GM12892 (cell line): Measurements from ENCODE around the gene HCFC2. TPM values are rescaled to one million over a fixed set of nuclear protein-coding genes. Genes with fewer than 3 reads are reported as not detected.
"Not testable (repeated sequence)": the region's sequence is repeated elsewhere in the genome, so short reads cannot be mapped to it uniquely, and the experiment has no call there.

ENCODE experiments used
- DNase-seq: peaks from one replicate; pipeline ENCODE4 v3.0.0; 2011; ENCODE audit not compliant: insufficient read length
- FAIRE-seq: peaks from 2 replicates; lab custom pipeline; 2011; peaks lifted over from hg19 to GRCh38; lab: Jason Lieb, UNC
- POLR2A ChIP-seq: IDR thresholded peaks from 2 replicates; pipeline ENCODE4 v1.6.1; 2011; ENCODE audit warnings: low read depth, low read length, control low read depth
- POLR2AphosphoS5 ChIP-seq: IDR thresholded peaks from 2 replicates; pipeline ENCODE4 v1.6.1; 2011; ENCODE audit warnings: low read depth, low read length, control low read depth
- TAF1 ChIP-seq: IDR thresholded peaks from 2 replicates; pipeline ENCODE4 v1.6.1; 2011; ENCODE audit warnings: low read depth, mild to moderate bottlenecking, control low read depth, low read length, borderline replicate concordance
- polyA plus RNA-seq: library from polyadenylated mRNA; unstranded; fragments of >200 nt; gene quantifications from one replicate; pipeline ENCODE4 v1.2.1, GENCODE V29; 2012; ENCODE audit warnings: missing spikeins, inconsistent platforms; ENCODE audit not compliant: missing spikeins

HCFC2 gene
- polyA plus RNA-seq: 7.4 TPM

GRCh38 chr12:104064031-104064841 lies at the start of gene HCFC2:
TSS of gene HCFC2 (plus strand) at chr12:104064531. CDS start at chr12:104064561, 30 bp downstream.
- TF ChIP-seq TAF1 (0 out of 2 replicates have a peak, but pooled peaks have one; percentile 10), POLR2AphosphoS5 (no peak), POLR2A (peak; percentile 78)
- DNase-seq (peak; percentile 99), FAIRE-seq (peak; percentile 90)

- FAIRE-seq, DNase-seq: not testable (repeated sequence)
These were observed 42.5 kb upstream of the HCFC2 start for GRCh38 chr12:104021862-104022261.

- DNase-seq (no peak), FAIRE-seq (no peak)
- TF ChIP-seq TAF1 (no peak), POLR2AphosphoS5 (no peak), POLR2A (no peak)
These were observed 41.5 kb upstream of the HCFC2 start for GRCh38 chr12:104022786-104023185.

GRCh38 chr12:104023710-104024109 lies 40.6 kb upstream of the HCFC2 start:
- TF ChIP-seq TAF1: no peak
- no peak for TF ChIP-seq POLR2AphosphoS5
- no peak for TF ChIP-seq POLR2A
- FAIRE-seq (no peak), DNase-seq (no peak)

- DNase-seq (no peak), FAIRE-seq (no peak)
- TF ChIP-seq TAF1 (no peak), POLR2A (no peak), POLR2AphosphoS5 (no peak)
These were observed 40.0 kb upstream of the HCFC2 start for GRCh38 chr12:104024348-104024747.

- no peak for TF ChIP-seq TAF1
- no peak for TF ChIP-seq POLR2AphosphoS5
- no peak for TF ChIP-seq POLR2A
- no peak for FAIRE-seq
- no peak for DNase-seq
These were observed 38.6 kb upstream of the HCFC2 start for GRCh38 chr12:104025771-104026170.

- DNase-seq: no peak
- no peak for FAIRE-seq
- TF ChIP-seq TAF1 (no peak), POLR2A (no peak), POLR2AphosphoS5 (no peak)
These were observed 37.3 kb upstream of the HCFC2 start for GRCh38 chr12:104026841-104027599.

GRCh38 chr12:104030596-104030995 lies 33.7 kb upstream of the HCFC2 start:
- FAIRE-seq, DNase-seq: not testable (repeated sequence)

- FAIRE-seq, DNase-seq: not testable (repeated sequence)
These were observed 28.2 kb upstream of the HCFC2 start for GRCh38 chr12:104036143-104036542.

- FAIRE-seq, DNase-seq: not testable (repeated sequence)
These were observed 24.6 kb upstream of the HCFC2 start for GRCh38 chr12:104039769-104040168.

GRCh38 chr12:104042580-104042979 lies 21.8 kb upstream of the HCFC2 start:
- DNase-seq (no peak), FAIRE-seq (no peak)
- TF ChIP-seq POLR2AphosphoS5 (no peak), POLR2A (no peak), TAF1 (no peak)

GRCh38 chr12:104044158-104044557 lies 20.2 kb upstream of the HCFC2 start:
- TF ChIP-seq POLR2A: no peak
- no peak for TF ChIP-seq TAF1
- TF ChIP-seq POLR2AphosphoS5: no peak
- FAIRE-seq: no peak
- DNase-seq: no peak
